ENCODE measurements around the gene TESK2. TPM values are rescaled to one million over a fixed set of nuclear protein-coding genes. Genes with fewer than 3 reads are reported as not detected.

TESK2 gene
- total and polyA plus RNA-seq, 2 of the 8 experiments (the other 6 are each of a cell fraction or from before 2014, with no cell fraction given): 10.8 to 12.6 TPM

- Histone ChIP-seq H3K9me3 (ENCODE audit: insufficient read depth in 2 of 2, low read depth in 1 of 2, low read length in 1 of 2) (no peaks in the 10 kb centered on the region), H3K14ac (ENCODE audit: insufficient read length) (no peak overlapping the region), H3K79me1 (ENCODE audit: low read depth, low read length) (no peaks in the 10 kb centered on the region), H4K91ac (replicated peaks; ENCODE audit: insufficient read length, low read length) (no peak overlapping the region), H3K36me3 (ENCODE audit: control insufficient read depth in 2 of 4, insufficient read depth in 4 of 4, low read length in 3 of 4) (no peaks in the 10 kb centered on the region), H4K8ac (ENCODE audit: extremely low read depth, insufficient read depth, low read length) (no peak overlapping the region), H3K4me1 (replicated peaks in 1 of 4; ENCODE audit: control insufficient read depth in 3 of 4, insufficient read depth in 4 of 4, low read length in 3 of 4) (peaks cover 0 to 9% (median 3%) of the 10 kb centered on the region in 4 experiments; a peak in 6 of 7 replicates), H4K20me1 (replicated peaks in 1 of 2; ENCODE audit: control insufficient read depth in 1 of 2, insufficient read depth in 2 of 2, low read length in 2 of 2) (no peaks in the 10 kb centered on the region), H2AFZ (ENCODE audit: low read length) (no peak overlapping the region), H2BK12ac (ENCODE audit: low read depth, low read length) (no peak overlapping the region), H3K27me3 (replicated peaks in 1 of 4; ENCODE audit: control insufficient read depth in 3 of 4, extremely low read depth in 1 of 4, insufficient read depth in 3 of 4, low read length in 3 of 4) (no peaks in the 10 kb centered on the region), H3K56ac (replicated peaks; ENCODE audit: insufficient read length, low read depth, low read length) (no peak overlapping the region), H3K4ac (replicated peaks; ENCODE audit: insufficient read length, low read depth, low read length) (no peak overlapping the region), H3K23ac (ENCODE audit: insufficient read length) (no peak overlapping the region), H2BK120ac (replicated peaks; ENCODE audit: low read depth, low read length) (no peak overlapping the region), H3K27ac (ENCODE audit: low read depth, low read length) (no peak overlapping the region), H3K9ac (replicated peaks in 1 of 4; ENCODE audit: extremely low read depth in 1 of 4, low read depth in 3 of 4, low read length in 3 of 4) (no peak overlapping the region), H2BK5ac (ENCODE audit: low read depth, low read length) (no peak overlapping the region), H2BK15ac (ENCODE audit: low read length) (no peak overlapping the region), H3K4me3 (ENCODE audit: extremely low read depth in 1 of 4, insufficient read depth in 2 of 4, low read depth in 3 of 4, low read length in 4 of 4) (no peak overlapping the region), H2BK20ac (ENCODE audit: low read length) (no peak overlapping the region), H3K4me2 (ENCODE audit: insufficient read depth in 1 of 2, low read depth in 2 of 2, low read length in 2 of 2) (no peak overlapping the region), H2AK5ac (ENCODE audit: low read depth, low read length) (no peak overlapping the region), H4K5ac (ENCODE audit: insufficient read length, low read depth, low read length) (no peak overlapping the region), H3K23me2 (ENCODE audit: low read depth, low read length) (no peaks in the 10 kb centered on the region), H3K18ac (ENCODE audit: extremely low read depth, low read length) (no peak overlapping the region), H3K79me2 (ENCODE audit: control insufficient read depth in 1 of 2, insufficient read depth in 2 of 2, low read length in 2 of 2) (no peaks in the 10 kb centered on the region)
- DNase-seq (ENCODE audit: low read depth in 1 of 2, low spot score in 2 of 2) (no peak), FAIRE-seq (no peak)
- TF ChIP-seq USF2 (IDR thresholded peaks at IDR 0.05; ENCODE audit: low read length) (no peak), SIRT6 (IDR thresholded peaks at IDR 0.05; ENCODE audit: low read length) (no peak), SAP30 (IDR thresholded peaks at IDR 0.05; ENCODE audit: insufficient read depth, insufficient replicate concordance, low read length) (no peak), MAX (IDR thresholded peaks at IDR 0.05) (no peak), CREB1 (IDR thresholded peaks at IDR 0.05) (no peak), MAFK (IDR thresholded peaks at IDR 0.05; ENCODE audit: low read depth, low read length) (no peak), POU5F1 (IDR thresholded peaks at IDR 0.05; ENCODE audit: low read depth, low read length) (no peak), JUN (IDR thresholded peaks at IDR 0.05; ENCODE audit: low read depth, low read length) (no peak), SUZ12 (IDR thresholded peaks at IDR 0.05; ENCODE audit: low read length) (no peak), BCL11A (IDR thresholded peaks at IDR 0.05; ENCODE audit: low read depth in 2 of 2, low read length in 2 of 2) (no peak)
- ChIA-PET POLR2A (ENCODE audit: partially characterized antibody) (interaction anchor here (1.2 kb wide), 1 partner anchor 111 kb away, joined by 4 read pairs; no protein-coding TSS in a partner anchor), CTCF (ENCODE audit: partially characterized antibody) (no interaction called here)
These were observed 34.4 kb downstream of the TESK2 start for GRCh38 chr1:45456531-45456930.
